Suprapubic skin (tissue), 2 donors: ENCODE data around the gene KRTAP5-7.
"Not testable (repeated sequence)": the region's sequence is repeated elsewhere in the genome, so short reads cannot be mapped to it uniquely, and the experiment has no call there.

Experiments used
- EP300 ChIP-seq: sonication (generic); formaldehyde crosslinking; IDR thresholded peaks from one replicate; pipeline ENCODE4 v1.6.1; 2017; ENCODE audit warnings: antibody characterized with exemption
- POLR2A ChIP-seq, 2 donors: fragments of 450-650 bp; IDR thresholded peaks; one replicate each; pipeline ENCODE4 v1.6.1; 2017; ENCODE audit warnings: antibody characterized with exemption in 2 of 2, mild to moderate bottlenecking in 2 of 2, moderate library complexity in 2 of 2

DNA sequence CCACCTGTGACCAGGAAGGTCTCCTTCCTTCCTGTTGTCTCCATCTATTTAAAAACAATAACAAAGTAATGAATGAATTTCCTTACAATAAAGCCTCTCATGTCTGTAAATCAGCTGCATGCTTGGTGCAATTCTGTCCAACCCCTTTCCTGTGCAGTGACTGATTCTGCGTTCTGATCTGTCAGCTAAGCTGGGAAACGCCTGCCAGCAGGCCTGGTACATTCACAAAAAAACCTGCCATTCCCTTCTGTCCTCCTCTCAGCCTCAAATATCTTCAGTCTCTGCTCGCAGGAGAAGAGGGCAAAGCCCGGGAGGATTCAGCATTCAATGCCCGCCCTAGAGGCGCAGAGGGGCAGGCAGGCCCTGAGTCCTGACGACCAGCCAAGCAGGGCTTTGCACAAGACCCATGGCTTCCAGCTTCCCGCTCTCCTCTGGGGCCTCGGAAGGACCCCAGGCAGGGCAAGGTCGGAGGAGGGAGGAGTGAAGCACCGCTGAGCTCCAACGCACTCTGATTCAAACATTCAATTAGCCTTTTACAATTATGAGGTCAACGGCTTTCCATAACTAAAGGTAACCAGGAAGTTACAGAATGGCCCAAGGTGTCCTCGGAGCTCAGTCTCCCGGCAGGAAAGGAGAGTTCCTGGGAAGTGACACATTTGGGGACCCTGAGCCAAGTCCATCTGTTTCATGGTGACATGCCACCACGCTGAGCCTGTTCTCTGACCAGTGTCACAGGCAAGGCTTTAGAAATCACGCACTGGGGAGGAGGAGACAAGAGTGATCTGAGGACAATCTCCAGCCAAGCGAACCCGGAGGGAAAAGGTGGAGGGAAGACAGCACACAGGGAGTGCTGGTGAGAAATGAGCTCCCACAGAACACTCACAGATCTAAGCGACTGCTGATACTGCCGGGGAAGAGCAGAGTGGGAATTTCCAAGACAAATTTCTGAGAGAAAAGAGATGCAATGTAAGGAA, 39.8 kb downstream of the KRTAP5-7 start:
- not testable (repeated sequence) for TF ChIP-seq EP300; POLR2A (IDR thresholded peaks at IDR 0.05)
